A673 (cell line): ENCODE measurements around the gene DESI1. TPM values are rescaled to one million over a fixed set of nuclear protein-coding genes. Genes with fewer than 3 reads are reported as not detected.

ENCODE experiments used
- BruUV-seq: library from RNA; stranded (reverse); fragments of 400-500 nt; replicated peaks from 2 replicates; lab custom pipeline; 2021; lab: Mats Ljungman, UMichigan
- CTCF ChIA-PET: fragments of 300-600 bp; sonication (Branson Sonifier 250); formaldehyde crosslinking; loops from one replicate; lab custom pipeline; 2022; ENCODE audit warnings: antibody characterized with exemption; lab: Charles Lee
- POLR2A ChIA-PET: fragments of 300-600 bp; sonication (Branson Sonifier 250); formaldehyde crosslinking; loops from one replicate; lab custom pipeline; 2022; ENCODE audit warnings: antibody characterized with exemption; ENCODE audit not compliant: low non-redundant PET; lab: Charles Lee
- DNase-seq: peaks from one replicate; pipeline ENCODE4 v3.0.0-alpha.2; 2015; ENCODE audit warnings: low spot score
- H3K27ac ChIP-seq: fragments of 200-600 bp; sonication (generic); 2 replicates; pipeline ENCODE4 v1.5.1; 2016; ENCODE audit warnings: mixed run types, low read depth, mild to moderate bottlenecking, mixed read lengths, antibody characterized with exemption, low read length; ENCODE audit not compliant: poor library complexity, severe bottlenecking
- H3K27me3 ChIP-seq: fragments of 200-600 bp; sonication (generic); replicated peaks from 2 replicates; pipeline ENCODE4 v1.6.1; 2017; ENCODE audit warnings: mixed run types, low read depth, mild to moderate bottlenecking, mixed read lengths, antibody characterized with exemption, low read length; ENCODE audit not compliant: insufficient read depth, poor library complexity
- H3K36me3 ChIP-seq: fragments of 200-600 bp; sonication (generic); 2 replicates; pipeline ENCODE4 v1.6.1; 2016; ENCODE audit warnings: mixed run types, mild to moderate bottlenecking, mixed read lengths, antibody characterized with exemption, low read length; ENCODE audit not compliant: insufficient read depth, poor library complexity, severe bottlenecking
- H3K4me1 ChIP-seq: fragments of 200-600 bp; sonication (generic); 2 replicates; pipeline ENCODE4 v1.6.1; 2017; ENCODE audit warnings: mixed run types, mild to moderate bottlenecking, mixed read lengths, antibody characterized with exemption, low read length; ENCODE audit not compliant: insufficient read depth, poor library complexity, severe bottlenecking
- H3K4me3 ChIP-seq: fragments of 200-600 bp; sonication (generic); 2 replicates; pipeline ENCODE4 v1.5.1; 2016; ENCODE audit warnings: low read depth, mixed run types, mild to moderate bottlenecking, mixed read lengths, low read length; ENCODE audit not compliant: poor library complexity, severe bottlenecking
- H3K9me3 ChIP-seq: fragments of 200-600 bp; sonication (generic); 2 replicates; pipeline ENCODE4 v1.6.1; 2016; ENCODE audit warnings: mixed run types, low read depth, mild to moderate bottlenecking, mixed read lengths, antibody characterized with exemption, low read length; ENCODE audit not compliant: poor library complexity, severe bottlenecking
- EZH2 ChIP-seq: fragments of 200-600 bp; sonication (generic); IDR thresholded peaks from 2 replicates; pipeline ENCODE4 v1.6.1; 2017; ENCODE audit warnings: borderline replicate concordance, low read depth, mild to moderate bottlenecking, mixed read lengths, antibody characterized with exemption, low read length; ENCODE audit not compliant: poor library complexity, severe bottlenecking
- intact Hi-C: fragments of 100-400 bp; cut with micrococcal nuclease; formaldehyde crosslinking; loops from one replicate; pipeline ENCODE4 v1.10.0; 2022; ENCODE audit not compliant: unreplicated experiment
- total RNA-seq: library from RNA; stranded (reverse); gene quantifications from 2 replicates; pipeline ENCODE4 v1.2.3, GENCODE V29; 2021
- TF ChIP-seq, protein P1 (sequence below): fragments of 300-800, 200-600 bp; sonication (generic); conservative IDR thresholded peaks from 2 replicates; pipeline ENCODE4 v1.5.1; 2017; ENCODE audit warnings: low read depth, mild to moderate bottlenecking, antibody characterized with exemption, low read length, moderate library complexity, mixed read lengths

Gene DESI1
- total RNA-seq, 1 experiment from 2014 or later = 47.6 TPM

DNA sequence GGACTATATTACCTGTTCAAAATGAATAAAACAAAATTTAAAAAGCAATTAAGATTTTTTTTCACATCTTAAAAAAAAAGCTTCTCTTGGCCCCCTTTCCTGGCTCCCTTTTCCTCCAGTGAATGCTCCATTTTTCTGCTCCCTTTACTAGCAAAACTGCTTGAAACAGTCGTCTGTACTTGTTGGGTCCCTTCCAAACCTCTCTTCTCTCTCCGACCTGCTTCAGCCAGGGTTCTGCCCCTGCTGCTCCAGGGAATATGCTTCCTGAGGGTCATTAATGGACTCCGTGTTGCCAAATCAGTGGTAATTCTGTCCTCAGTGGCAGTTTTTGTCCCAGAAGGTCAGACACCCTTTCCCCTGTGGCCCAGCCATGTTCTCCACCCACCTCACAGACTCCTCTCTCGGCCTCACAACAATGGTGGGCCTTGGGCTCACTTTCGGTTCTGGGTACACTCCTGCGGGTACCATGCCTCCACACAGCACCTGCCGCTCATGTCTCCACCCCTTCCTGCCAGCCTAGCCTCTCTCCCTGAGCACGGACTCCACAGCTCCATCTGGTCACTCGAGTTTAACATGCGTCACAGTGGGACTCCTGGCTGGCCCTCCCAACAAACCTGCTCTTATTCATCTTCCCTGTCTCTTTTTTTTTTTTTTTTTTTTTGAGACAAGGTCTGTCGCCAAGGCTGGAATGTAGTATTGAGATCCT, 68.8 kb downstream of the DESI1 start:
- CTCF ChIA-PET = interaction anchor here (0.6 kb wide), 1 partner anchor 599 kb away, joined by 14 read pairs; no protein-coding TSS in a partner anchor
- POLR2A ChIA-PET = interaction anchor here (0.6 kb wide), 1 partner anchor 354 kb away, joined by 3 read pairs; no protein-coding TSS in a partner anchor
- intact Hi-C loops = no loop called here
- TF ChIP-seq, protein P1, sequence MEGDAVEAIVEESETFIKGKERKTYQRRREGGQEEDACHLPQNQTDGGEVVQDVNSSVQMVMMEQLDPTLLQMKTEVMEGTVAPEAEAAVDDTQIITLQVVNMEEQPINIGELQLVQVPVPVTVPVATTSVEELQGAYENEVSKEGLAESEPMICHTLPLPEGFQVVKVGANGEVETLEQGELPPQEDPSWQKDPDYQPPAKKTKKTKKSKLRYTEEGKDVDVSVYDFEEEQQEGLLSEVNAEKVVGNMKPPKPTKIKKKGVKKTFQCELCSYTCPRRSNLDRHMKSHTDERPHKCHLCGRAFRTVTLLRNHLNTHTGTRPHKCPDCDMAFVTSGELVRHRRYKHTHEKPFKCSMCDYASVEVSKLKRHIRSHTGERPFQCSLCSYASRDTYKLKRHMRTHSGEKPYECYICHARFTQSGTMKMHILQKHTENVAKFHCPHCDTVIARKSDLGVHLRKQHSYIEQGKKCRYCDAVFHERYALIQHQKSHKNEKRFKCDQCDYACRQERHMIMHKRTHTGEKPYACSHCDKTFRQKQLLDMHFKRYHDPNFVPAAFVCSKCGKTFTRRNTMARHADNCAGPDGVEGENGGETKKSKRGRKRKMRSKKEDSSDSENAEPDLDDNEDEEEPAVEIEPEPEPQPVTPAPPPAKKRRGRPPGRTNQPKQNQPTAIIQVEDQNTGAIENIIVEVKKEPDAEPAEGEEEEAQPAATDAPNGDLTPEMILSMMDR = no peak
- no peak for TF ChIP-seq EZH2
- H3K36me3 ChIP-seq = no peaks in the 10 kb centered on the region
- no peak overlapping the region for H3K27ac ChIP-seq
- H3K4me3 ChIP-seq = no peak overlapping the region
- no peaks in the 10 kb centered on the region for H3K9me3 ChIP-seq
- DNase-seq = no peak
- BruUV-seq = no TSS peak
- H3K27me3 ChIP-seq = no peaks in the 10 kb centered on the region
- H3K4me1 ChIP-seq = peaks cover 3% of the 10 kb centered on the region

- Histone ChIP-seq H3K4me3 (no peak overlapping the region), H3K36me3 (no peaks in the 10 kb centered on the region), H3K4me1 (no peaks in the 10 kb centered on the region), H3K9me3 (no peaks in the 10 kb centered on the region), H3K27me3 (no peaks in the 10 kb centered on the region), H3K27ac (no peak overlapping the region)
- ChIA-PET CTCF (interaction anchor here (0.6 kb wide), 1 partner anchor 598 kb away, joined by 14 read pairs; no protein-coding TSS in a partner anchor), POLR2A (no interaction called here)
- TF ChIP-seq, protein P1 = no peak
- no peak for TF ChIP-seq EZH2
- BruUV-seq = no TSS peak
- no peak for DNase-seq
- intact Hi-C loops = no loop called here
Measured at GRCh38 chr22:41550952-41551491, 69.8 kb downstream of the DESI1 start.

DNA sequence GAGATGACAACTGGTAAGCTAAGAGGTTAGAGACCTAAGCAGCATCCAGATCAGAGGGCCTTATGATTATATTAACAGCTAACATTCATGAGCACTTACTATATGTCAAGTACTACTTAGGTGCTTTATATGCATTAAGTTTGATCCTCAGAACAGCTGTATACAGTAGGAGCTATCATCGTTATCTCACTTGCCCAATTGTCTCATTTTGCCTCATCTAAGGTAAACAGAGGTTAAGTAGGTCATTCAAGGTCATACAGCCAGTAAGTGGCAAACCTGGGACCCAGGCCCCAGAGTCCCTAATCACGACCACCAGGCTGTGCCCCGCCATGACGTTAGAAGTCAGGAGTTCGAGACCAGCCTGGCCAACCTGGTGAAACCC, 72.0 kb downstream of the DESI1 start:
- no peaks in the 10 kb centered on the region for H3K36me3 ChIP-seq
- H3K9me3 ChIP-seq = no peaks in the 10 kb centered on the region
- no peak for DNase-seq
- H3K4me1 ChIP-seq = peaks cover 8% of the 10 kb centered on the region
- POLR2A ChIA-PET = no interaction called here
- CTCF ChIA-PET = interaction anchor here (0.6 kb wide), 1 partner anchor 79 kb away, joined by 5 read pairs; no protein-coding TSS in a partner anchor
- no peaks in the 10 kb centered on the region for H3K27me3 ChIP-seq
- TF ChIP-seq, protein P1 = no peak
- no peak for TF ChIP-seq EZH2
- intact Hi-C loops = no loop called here
- no TSS peak for BruUV-seq
- no peak overlapping the region for H3K27ac ChIP-seq
- H3K4me3 ChIP-seq = no peak overlapping the region

Other genes with a start within 250 kb of the DESI1 start
- gene TEF, start 239.1 kb downstream of the DESI1 start, total RNA-seq = 3.9 and 8.0 TPM in 2 replicates
- 48.1 and 53.8 TPM in 2 replicates for gene TOB2, start 174.2 kb downstream of the DESI1 start, total RNA-seq
- 72.6 and 85.5 TPM in 2 replicates for gene PHF5A, start 152.4 kb downstream of the DESI1 start, total RNA-seq
- gene ACO2, start 151.9 kb downstream of the DESI1 start, total RNA-seq = 125 and 127 TPM in 2 replicates
- gene POLR3H, start 76.6 kb downstream of the DESI1 start, total RNA-seq = 79.5 and 92.1 TPM in 2 replicates
- gene CSDC2, start 60.0 kb downstream of the DESI1 start, total RNA-seq = 1.8 and 2.6 TPM in 2 replicates
- 26.8 and 30.5 TPM in 2 replicates for gene PMM1, start 31.2 kb downstream of the DESI1 start, total RNA-seq
- 545 and 558 TPM in 2 replicates for gene XRCC6, start 252 bp upstream of the DESI1 start, total RNA-seq
- 216 and 223 TPM in 2 replicates for gene SNU13, start 67.8 kb upstream of the DESI1 start, total RNA-seq
- gene MEI1, start 78.5 kb upstream of the DESI1 start, total RNA-seq = 0.09 and 0.24 TPM in 2 replicates
- 25.9 and 27.4 TPM in 2 replicates for gene CCDC134, start 179.6 kb upstream of the DESI1 start, total RNA-seq
- gene SREBF2, start 212.1 kb upstream of the DESI1 start, total RNA-seq = 141 and 162 TPM in 2 replicates